ENCODE data around the gene GRIP2.

The GRIP2 gene

DNA sequence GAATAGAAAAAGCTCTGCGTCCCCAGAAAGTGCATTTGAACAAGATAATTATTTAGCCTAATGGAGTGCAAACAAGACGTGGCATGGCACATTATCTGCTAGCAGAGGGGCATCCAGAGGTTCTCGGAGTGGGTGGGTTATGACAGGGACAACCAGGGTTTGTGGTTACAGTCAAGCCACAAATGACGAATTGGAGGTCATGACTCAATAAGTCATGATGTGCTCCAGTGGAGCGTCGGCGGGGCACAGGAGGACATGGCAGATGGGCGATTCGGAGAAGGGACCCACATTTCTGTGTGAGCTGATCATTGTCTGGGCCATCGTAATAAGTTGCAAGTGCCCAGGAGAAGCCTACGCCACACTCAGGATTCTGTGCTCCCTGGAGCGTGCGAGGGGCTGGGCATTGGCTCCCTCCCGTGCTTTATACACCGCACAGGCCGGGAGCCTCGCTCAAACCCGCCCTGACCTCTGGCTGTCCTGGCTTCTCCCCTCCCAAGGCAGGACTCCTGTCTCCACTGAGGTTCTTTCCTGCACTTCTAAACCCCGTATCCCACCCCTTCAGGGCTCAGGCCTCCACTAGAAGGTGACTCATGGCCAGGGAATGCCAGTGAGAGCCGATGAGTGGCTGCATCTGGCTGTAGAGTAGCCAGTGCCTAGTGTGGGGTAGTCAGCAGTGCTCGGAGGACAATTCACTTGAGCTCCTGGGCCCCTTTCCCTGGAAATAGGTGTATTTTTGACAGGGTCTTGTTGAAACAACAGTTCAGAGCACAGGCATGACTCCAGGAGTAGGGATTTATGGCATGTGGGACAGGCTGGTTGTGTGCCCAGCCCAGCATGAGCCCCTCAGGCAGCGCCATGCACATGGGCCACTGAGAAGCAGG lies 67.4 kb downstream of the GRIP2 start:
- TF ChIP-seq, protein P1, sequence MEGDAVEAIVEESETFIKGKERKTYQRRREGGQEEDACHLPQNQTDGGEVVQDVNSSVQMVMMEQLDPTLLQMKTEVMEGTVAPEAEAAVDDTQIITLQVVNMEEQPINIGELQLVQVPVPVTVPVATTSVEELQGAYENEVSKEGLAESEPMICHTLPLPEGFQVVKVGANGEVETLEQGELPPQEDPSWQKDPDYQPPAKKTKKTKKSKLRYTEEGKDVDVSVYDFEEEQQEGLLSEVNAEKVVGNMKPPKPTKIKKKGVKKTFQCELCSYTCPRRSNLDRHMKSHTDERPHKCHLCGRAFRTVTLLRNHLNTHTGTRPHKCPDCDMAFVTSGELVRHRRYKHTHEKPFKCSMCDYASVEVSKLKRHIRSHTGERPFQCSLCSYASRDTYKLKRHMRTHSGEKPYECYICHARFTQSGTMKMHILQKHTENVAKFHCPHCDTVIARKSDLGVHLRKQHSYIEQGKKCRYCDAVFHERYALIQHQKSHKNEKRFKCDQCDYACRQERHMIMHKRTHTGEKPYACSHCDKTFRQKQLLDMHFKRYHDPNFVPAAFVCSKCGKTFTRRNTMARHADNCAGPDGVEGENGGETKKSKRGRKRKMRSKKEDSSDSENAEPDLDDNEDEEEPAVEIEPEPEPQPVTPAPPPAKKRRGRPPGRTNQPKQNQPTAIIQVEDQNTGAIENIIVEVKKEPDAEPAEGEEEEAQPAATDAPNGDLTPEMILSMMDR (IDR thresholded peaks at IDR 0.05; ENCODE audit: control insufficient read depth, insufficient read depth, low read depth, low read length, missing control alignments), result no peak
- peak; percentile 80 for DNase-seq (ENCODE audit: low read depth)
- H3K4me3 ChIP-seq (ENCODE audit: control insufficient read depth, low read depth, low read length), result no peak overlapping the region

DNA sequence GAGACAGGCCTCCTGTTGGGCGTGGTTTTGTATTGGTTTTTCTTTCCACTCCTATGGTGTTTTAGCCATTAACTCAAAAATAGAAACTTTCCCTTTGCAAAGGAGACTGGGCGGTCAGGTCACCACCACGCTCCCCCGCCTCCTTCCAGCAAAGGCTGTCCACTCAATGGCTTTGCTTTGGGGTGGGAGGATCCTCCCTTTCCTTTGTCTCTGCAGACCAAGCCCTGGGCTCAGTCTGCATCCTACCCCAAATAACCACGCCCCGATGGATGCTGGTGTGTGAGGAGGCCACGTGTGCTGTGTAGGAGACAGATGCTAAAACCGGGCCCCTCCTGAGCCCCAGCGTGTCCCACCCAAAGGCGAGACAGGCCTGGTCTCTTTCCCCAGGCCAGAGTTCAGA lies 68.5 kb downstream of the GRIP2 start:
- H3K4me3 ChIP-seq (ENCODE audit: control insufficient read depth, low read depth, low read length), result no peak overlapping the region
- TF ChIP-seq, protein P1 (IDR thresholded peaks at IDR 0.05; ENCODE audit: control insufficient read depth, insufficient read depth, low read depth, low read length, missing control alignments), result no peak
- no peak for DNase-seq (ENCODE audit: low read depth)

DNA sequence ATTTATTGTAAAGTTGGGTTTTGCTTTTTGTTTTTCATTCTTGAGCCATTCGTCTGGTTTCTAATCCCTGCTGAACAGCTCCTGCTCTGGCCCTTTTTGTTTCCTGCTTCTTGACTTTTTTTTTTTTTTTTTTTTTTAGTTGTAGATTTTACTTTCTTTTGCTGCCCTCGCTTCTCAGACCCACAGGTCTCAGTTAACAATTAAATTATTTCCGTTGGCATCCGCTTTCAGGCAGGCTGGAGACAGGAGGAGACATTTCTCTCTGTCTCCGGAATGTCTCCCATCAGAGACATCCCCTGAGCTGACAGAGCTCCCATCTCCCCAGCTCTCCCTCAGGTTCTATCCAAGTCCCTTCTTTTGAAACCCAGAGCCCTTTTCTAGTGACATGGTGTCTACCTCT lies 69.1 kb downstream of the GRIP2 start:
- TF ChIP-seq, protein P1 (IDR thresholded peaks at IDR 0.05; ENCODE audit: control insufficient read depth, insufficient read depth, low read depth, low read length, missing control alignments), result no peak
- no peak overlapping the region for H3K4me3 ChIP-seq (ENCODE audit: control insufficient read depth, low read depth, low read length)
- DNase-seq (ENCODE audit: low read depth), result no peak

DNA sequence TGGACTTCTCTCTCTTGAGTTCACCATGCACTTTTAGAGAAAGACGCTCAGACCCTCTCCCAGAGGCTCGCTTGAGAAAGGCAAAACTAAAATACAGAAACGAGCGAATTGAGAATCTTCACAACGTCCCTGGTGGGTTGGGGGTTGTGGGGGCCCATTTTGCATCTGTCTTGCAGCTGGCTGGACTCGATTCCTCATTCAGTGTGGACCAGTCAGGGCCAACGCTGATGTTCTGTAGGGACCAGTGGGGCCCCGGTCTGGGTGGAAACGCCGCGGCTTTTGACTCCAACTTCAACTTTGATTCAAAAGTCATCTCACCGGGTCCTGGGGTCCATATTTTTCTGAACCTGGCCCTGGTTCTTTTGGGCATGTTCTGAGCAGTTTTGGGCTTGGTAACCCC lies 69.7 kb downstream of the GRIP2 start:
- TF ChIP-seq, protein P1 (IDR thresholded peaks at IDR 0.05; ENCODE audit: control insufficient read depth, insufficient read depth, low read depth, low read length, missing control alignments), result no peak
- H3K4me3 ChIP-seq (ENCODE audit: control insufficient read depth, low read depth, low read length), result no peak overlapping the region
- DNase-seq (ENCODE audit: low read depth), result no peak

DNA sequence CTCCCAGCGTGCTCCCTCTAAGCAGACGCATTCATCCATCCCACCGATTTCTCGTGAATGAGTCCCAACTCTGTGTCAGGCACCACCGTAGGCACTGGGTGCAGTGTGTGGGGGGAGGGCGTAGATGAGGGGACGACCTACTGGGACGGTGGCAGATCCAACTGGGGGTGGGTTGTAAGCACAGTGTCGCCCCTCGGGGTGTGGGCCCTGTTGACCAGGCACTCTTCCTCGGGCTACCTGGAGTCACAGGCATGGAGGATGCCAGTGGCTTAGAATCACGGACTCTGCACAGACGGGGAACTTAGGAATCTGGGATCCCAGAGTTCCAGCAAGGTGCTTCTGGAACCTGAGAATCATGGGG lies 71.5 kb downstream of the GRIP2 start:
- no peak overlapping the region for H3K4me3 ChIP-seq (ENCODE audit: control insufficient read depth, low read depth, low read length)
- DNase-seq (ENCODE audit: low read depth), result no peak
- TF ChIP-seq, protein P1 (IDR thresholded peaks at IDR 0.05; ENCODE audit: control insufficient read depth, insufficient read depth, low read depth, low read length, missing control alignments), result no peak

DNA sequence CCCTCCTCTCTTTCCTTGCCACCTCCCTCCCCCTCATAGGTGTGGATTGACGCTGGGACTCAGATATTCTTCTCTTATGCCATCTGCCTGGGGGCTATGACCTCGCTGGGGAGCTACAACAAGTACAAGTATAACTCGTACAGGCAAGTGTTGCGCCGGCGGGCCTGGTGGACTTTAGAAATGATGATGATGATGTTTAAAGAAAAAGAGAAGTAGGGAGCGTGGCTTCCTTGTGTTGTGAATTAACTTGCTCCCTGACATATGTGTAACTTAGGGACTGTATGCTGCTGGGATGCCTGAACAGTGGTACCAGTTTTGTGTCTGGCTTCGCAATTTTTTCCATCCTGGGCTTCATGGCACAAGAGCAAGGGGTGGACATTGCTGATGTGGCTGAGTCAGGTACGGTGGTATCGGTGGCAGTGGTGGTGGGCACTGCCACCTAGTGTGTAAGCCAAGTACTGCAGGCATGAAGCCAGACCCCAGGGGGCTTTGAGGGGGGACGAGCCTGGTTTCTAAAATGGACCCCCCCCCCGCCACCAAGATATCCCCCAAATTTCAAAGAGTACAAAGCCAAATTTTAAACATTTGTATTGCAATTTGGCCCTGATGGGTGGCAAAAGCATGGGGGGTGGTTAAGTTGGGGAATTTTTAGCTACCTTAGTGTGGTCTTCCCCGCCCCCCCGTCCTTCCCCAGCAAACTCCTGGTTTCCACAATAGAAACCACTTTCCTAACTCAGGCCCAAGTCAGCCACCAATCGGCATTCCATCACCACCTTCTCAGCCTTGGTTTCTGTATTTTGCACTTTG lies 72.1 kb downstream of the GRIP2 start:
- TF ChIP-seq, protein P1 (IDR thresholded peaks at IDR 0.05; ENCODE audit: control insufficient read depth, insufficient read depth, low read depth, low read length, missing control alignments), result peak; percentile 89
- no peak overlapping the region for H3K4me3 ChIP-seq (ENCODE audit: control insufficient read depth, low read depth, low read length)
- no peak for DNase-seq (ENCODE audit: low read depth)

All from AG09309 (cell line).